Neutrophil (primary cell): Measurements from ENCODE around the gene PES1.
"Not testable (repeated sequence)": the region's sequence is repeated elsewhere in the genome, so short reads cannot be mapped to it uniquely, and the experiment has no call there.

Experiments used
- H3K27ac ChIP-seq: fragments of 200-600 bp; sonication (generic); 2 replicates; pipeline ENCODE4 v1.5.1; 2016; ENCODE audit warnings: mild to moderate bottlenecking, moderate library complexity
- H3K27me3 ChIP-seq: fragments of 200-600 bp; sonication (generic); 2 replicates; pipeline ENCODE4 v1.6.0; 2016; ENCODE audit warnings: mild to moderate bottlenecking
- H3K36me3 ChIP-seq: fragments of 200-600 bp; sonication (generic); 2 replicates; pipeline ENCODE4 v1.5.1; 2017
- H3K4me1 ChIP-seq, 2 experiments: fragments of 200-600 bp in 1 of 2; sonication (generic) in 1 of 2; 1 replicate in 1 of 2; 2 replicates in 1 of 2; pipeline versions ENCODE4 v1.5.1 to v1.6.1; 2013 to 2016; ENCODE audit warnings: low read depth in 1 of 2, low read length in 1 of 2, mild to moderate bottlenecking in 1 of 2, moderate library complexity in 1 of 2; ENCODE audit not compliant: control insufficient read depth in 1 of 2, insufficient read depth in 1 of 2
- H3K4me3 ChIP-seq, 2 experiments: fragments of 200-600 bp in 1 of 2; sonication (generic) in 1 of 2; 1 replicate in 1 of 2; 2 replicates in 1 of 2; pipeline ENCODE4 v1.5.1; 2013 to 2016; ENCODE audit warnings: low read depth in 1 of 2, low read length in 1 of 2, mild to moderate bottlenecking in 1 of 2, moderate library complexity in 1 of 2
- H3K9me3 ChIP-seq: fragments of 200-600 bp; sonication (generic); 2 replicates; pipeline ENCODE4 v1.5.1; 2016
- CTCF ChIP-seq: fragments of 200-600 bp; sonication (generic); IDR thresholded peaks from 2 replicates; pipeline ENCODE4 v1.5.1; 2016; ENCODE audit warnings: antibody characterized with exemption

PES1 gene

GRCh38 chr22:30635273-30636225, 43.8 kb upstream of the PES1 start, which contains the start of gene SLC35E4:
TSS of gene SLC35E4 (plus strand) at chr22:30635781. CDS start at chr22:30636451, 670 bp downstream.
- Histone ChIP-seq H3K36me3 (no peaks in the 10 kb centered on the region), H3K4me1 (peaks cover 20 to 25% of the 10 kb centered on the region in 2 experiments), H3K27me3 (peaks cover 46% of the 10 kb centered on the region), H3K27ac (peak within 1 kb of the TSS; percentile 68), H3K4me3 (peak within 1 kb of the TSS; percentile 59 to 68), H3K9me3 (no peaks in the 10 kb centered on the region)
- peak; percentile 30 for TF ChIP-seq CTCF

- H3K36me3 ChIP-seq = no peaks in the 10 kb centered on the region
- peaks cover 46% of the 10 kb centered on the region for H3K27me3 ChIP-seq
- peak overlapping the region; percentile 68 for H3K27ac ChIP-seq
- peak; percentile 89 for TF ChIP-seq CTCF
- H3K4me3 ChIP-seq = peak overlapping the region; percentile 32 to 68
- H3K9me3 ChIP-seq = no peaks in the 10 kb centered on the region
- peaks cover 20 to 25% of the 10 kb centered on the region in 2 experiments for H3K4me1 ChIP-seq
These were observed 42.9 kb upstream of the PES1 start for GRCh38 chr22:30634471-30635233.

GRCh38 chr22:30631469-30631868, 39.8 kb upstream of the PES1 start:
- H3K27ac ChIP-seq, H3K36me3 ChIP-seq, H3K9me3 ChIP-seq, H3K4me3 ChIP-seq: not testable (repeated sequence)
- H3K27me3 ChIP-seq = peaks cover 30% of the 10 kb centered on the region
- peaks cover 19 to 22% of the 10 kb centered on the region in 2 experiments for H3K4me1 ChIP-seq

- Histone ChIP-seq H3K4me1 (no peaks in the 10 kb centered on the region), H3K27ac (no peak overlapping the region), H3K9me3 (no peaks in the 10 kb centered on the region), H3K27me3 (peaks cover 3% of the 10 kb centered on the region), H3K4me3 (no peak overlapping the region), H3K36me3 (no peaks in the 10 kb centered on the region)
- no peak for TF ChIP-seq CTCF
These were observed 36.8 kb upstream of the PES1 start for GRCh38 chr22:30628491-30628890.

GRCh38 chr22:30627471-30627870, 35.8 kb upstream of the PES1 start:
- Histone ChIP-seq H3K4me3 (no peak overlapping the region), H3K27ac (no peak overlapping the region), H3K36me3 (no peaks in the 10 kb centered on the region), H3K9me3 (no peaks in the 10 kb centered on the region), H3K4me1 (no peaks in the 10 kb centered on the region), H3K27me3 (no peaks in the 10 kb centered on the region)
- no peak for TF ChIP-seq CTCF
